NCI-H2081 (cell line): Measurements from ENCODE around the gene IL1RAPL2.
A peak's percentile ranks its signal among the peaks of the same experiment; 100 is the strongest.
"Not testable (repeated sequence)": the region's sequence is repeated elsewhere in the genome, so short reads cannot be mapped to it uniquely, and the experiment has no call there.

Experiments used
- DNase-seq, 2 experiments: peaks; one replicate each; lab custom pipeline; 2025; lab: John Stamatoyannopoulos, UW

The IL1RAPL2 gene

GRCh38 chrX:105703876-105704275 is 1137.9 kb downstream of the IL1RAPL2 start:
- DNase-seq = no peak

DNA sequence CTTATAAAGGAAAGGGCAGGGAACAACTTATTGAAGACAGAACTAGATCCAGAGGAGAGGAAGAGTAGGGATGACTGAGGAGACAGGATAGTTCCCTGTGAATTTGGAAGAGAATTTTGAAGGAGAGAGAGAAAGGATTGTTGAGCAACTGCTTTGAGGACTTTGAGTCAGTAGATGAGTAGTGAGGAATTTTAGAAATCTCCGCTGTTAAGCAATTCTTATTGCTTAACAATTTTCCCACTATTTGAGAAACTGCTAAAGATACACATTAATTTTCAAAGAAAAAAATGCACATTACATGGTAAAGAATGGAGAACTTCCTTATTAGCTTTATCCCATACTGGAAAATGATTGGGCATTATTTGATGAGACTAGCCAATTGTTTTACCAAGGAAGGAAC is 1140.0 kb downstream of the IL1RAPL2 start:
- no peak for DNase-seq

DNA sequence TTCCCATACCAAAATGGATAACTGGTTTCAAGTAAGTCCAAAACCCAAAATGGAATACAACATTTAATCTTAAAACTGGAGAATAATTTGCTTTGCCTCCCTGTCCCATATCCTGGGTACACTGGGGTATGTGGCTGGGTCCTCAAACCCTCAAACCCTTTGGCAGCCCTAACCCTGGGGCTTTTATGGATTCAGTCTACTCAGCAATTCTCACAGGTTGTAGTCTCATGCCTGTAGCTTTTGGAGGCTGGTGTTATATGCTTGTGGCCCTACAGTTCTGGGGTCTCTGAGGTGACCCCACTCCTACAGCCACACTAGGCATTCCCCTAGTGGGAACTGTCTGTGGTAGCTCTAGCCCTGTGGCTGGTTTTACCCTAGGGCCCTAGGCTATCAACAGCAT is 1145.8 kb downstream of the IL1RAPL2 start:
- DNase-seq = no peak

DNA sequence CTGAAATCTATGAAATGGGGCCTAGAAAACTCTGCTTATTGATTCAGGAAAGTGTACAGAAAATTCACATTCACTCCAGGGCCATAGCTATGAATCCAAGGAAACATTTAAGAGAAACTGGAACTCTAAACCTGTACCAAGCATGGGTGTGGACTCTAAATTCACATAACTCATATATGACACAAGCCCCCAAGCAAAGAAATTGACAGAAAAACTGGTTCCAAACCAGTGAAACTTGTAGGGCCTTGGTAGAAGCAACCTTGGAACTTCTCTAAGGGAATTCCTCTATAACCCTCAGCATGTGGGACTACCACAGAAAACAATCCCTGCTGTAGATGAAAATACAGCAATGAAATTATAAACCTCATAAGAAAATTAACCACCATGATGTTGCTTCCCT is 1149.7 kb downstream of the IL1RAPL2 start:
- no peak for DNase-seq

DNA sequence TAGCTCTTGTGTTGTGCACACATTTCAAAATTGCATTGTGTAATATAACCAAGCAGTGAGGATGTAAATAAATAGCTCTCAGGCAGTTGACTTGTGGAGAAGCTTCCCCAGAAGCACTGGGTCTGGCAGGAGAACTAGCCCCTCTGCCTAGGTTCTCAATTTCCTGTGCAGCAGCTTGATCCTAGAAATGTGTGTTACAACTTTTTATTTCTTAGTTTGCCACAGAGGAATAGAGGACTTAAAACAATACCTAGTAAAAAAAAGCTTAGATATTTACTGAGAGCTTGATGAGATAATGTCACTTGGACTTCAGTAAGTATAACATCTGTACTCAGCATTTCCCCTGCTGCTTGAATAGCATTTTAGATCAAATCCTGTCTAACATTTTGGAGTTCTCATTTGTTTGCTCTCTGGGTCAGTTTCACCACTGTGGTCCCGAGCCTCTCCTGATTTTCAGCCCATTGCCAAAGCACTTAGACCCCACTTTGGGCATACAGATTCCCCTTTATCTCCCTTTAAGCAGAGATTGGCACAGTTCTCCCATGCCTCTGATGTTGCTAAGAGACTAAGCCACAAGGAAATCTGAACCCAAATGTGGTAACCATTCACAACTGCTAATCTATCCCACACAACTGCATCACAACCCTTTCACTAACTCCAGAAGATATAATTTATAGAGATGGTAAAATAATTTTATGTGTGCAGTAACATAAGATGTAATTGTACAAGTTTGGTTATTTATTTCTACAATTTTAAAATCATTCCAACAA is 1158.2 kb downstream of the IL1RAPL2 start:
- no peak for DNase-seq

GRCh38 chrX:105725228-105725627 is 1159.2 kb downstream of the IL1RAPL2 start:
- DNase-seq = no peak

- DNase-seq = no peak
Measured at GRCh38 chrX:105738162-105738561, 1172.2 kb downstream of the IL1RAPL2 start.

DNA sequence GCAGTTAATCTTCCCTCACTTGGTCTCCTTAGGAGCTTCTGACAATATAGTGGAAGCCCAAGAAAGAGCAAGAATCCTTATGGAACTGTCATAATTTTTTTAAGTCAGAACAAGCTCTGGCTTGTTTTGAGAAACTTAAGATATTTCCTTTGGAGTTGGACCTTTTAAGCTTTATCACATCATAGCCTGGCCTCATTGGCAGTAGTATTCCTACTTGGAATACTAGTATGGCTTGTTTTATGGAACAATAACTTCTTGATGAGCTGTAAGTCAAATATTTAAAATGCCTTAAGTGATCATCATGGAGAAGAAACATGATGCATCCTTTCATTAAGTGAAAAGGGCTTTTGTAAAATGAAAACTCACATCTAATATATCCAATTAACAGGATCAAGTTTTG is 1178.3 kb downstream of the IL1RAPL2 start:
- DNase-seq = no peak

DNA sequence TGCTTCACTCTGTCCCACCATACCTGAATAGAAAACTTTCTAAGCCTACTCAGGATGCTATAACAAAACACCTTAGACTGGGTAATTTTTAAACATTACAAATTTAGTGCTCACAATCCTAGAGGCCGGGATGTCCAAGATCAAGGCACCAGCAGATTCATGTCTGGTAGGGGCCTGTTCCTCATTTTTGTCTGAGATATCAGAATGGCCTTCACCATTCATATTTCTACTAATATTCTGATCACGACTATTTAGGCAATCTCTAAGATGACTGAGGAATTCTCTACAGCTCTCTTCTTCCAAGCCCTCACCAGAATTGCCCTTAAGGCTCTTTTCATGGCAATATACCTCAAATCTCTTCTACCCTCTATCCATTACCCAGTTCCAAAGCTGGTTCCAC is 1178.9 kb downstream of the IL1RAPL2 start:
- DNase-seq = no peak

- no peak for DNase-seq
Measured at GRCh38 chrX:105745863-105746262, 1179.9 kb downstream of the IL1RAPL2 start.

DNA sequence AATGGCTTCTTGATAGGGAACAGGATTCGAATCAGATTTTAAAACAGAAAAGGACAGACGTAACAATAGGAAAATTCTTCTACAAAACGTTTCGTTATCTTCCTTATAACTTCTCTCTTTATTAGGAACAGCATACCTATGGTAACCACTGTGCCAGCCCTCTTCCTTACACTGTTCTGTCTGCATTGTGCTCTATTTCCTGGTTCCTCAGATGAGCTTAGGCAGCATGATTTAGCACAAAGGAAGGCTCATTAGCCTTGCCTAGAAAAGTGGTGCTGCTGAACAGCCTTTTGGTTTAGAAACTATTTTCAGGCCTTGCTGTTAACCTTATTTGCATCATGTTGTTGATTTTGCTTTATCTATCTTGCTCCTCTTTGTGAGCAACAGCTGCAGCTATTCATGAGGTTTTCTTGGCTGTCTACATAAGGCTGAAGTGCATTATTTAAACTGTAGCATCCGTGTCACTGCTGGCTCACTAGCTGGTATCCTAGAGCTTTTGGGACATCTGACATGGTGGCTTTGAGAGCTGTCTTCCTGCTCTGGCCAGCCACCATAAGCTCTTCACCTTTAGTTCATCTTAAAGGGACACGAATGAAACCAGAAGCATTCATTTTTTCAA is 1186.4 kb downstream of the IL1RAPL2 start:
- DNase-seq = peak in 1 of 2 experiments; percentile 41

- no peak for DNase-seq
Measured at GRCh38 chrX:105753411-105753810, 1187.4 kb downstream of the IL1RAPL2 start.

DNA sequence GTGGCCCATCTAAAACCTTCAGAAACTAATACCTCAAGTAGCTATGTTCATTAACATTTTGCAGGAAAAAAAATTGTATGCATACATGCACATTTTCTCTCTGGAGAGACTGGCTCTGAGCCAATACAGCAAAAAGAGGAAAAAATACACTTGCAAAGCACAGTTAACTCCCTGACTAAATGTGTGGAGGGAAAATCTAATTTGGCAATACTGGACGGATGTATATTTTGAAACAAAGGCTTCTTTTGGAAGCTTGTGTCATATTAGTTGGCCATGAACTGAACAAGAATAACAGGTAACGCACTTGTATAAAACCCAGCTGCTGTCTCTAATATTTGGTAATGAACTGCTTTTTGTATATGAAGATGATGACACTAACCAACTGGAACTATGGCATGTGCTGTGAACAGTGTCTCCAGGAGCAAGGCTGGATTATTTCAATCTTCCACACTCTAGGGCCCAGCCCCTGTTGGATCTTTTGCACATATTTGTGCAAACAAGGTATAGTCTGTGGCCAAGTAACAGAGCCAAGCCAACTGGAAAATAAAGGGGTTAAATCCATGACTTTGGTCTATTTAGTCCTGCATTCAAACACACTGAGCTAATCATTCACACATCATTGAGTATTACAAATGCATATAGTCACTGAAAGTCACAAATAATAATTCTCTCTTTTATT is 1188.4 kb downstream of the IL1RAPL2 start:
- DNase-seq = no peak

- DNase-seq = no peak
Measured at GRCh38 chrX:105755109-105755508, 1189.1 kb downstream of the IL1RAPL2 start.

DNA sequence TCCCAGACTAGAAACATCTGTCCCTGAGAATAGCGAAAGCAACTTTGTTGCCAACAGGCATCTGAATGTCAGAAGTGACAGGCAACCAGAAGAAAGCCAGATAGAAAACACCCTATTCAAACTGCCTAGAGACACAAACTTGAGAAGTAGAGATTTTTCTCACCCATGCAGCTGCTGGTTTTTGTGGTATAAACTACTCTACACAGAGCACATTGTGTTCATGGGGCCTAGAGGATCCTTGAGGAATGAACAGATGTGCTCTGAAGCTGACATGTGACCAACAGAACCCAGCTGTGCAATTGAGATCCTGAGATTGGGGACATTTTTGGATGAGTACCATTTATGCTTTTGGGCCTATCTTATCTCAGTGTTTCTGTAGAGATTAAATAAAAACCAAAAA is 1192.8 kb downstream of the IL1RAPL2 start:
- DNase-seq = no peak

DNA sequence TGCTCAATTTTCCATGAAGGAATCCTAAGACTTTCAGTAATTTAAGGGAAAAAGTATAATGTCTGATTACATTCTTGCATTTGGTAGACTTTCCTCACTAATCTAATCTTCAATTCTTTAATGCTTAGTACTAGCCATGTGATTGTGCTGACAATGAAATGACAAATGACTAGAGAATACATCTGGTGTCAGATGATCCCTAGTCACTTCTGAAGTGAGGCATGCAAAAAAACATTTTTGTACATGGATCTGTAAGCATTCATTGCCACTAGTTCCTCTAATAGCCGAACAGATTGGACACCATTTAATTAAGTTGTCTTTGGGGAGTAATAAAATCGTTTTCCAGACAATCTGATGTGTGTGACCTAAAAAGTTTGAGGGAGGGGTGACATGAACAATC is 1193.6 kb downstream of the IL1RAPL2 start:
- no peak for DNase-seq

DNA sequence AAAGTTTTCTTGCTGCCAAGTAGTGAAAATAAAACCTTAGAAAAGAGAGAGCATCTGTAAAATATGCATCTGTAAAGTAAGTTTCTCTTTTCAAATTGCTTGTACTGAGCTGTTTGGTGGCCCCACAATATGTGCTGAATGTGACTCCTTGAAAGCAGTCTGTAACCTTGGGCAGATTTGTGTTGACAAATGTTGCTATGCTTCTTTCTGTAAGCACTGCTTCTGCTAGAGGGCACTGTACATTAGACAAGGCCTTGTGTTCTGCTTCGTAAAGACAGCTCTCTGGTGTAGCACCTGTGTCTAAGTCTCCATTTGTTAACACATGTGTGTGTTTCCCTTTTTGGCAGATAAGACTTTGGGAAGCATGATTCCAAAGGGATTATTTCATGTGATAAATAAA is 1199.7 kb downstream of the IL1RAPL2 start:
- DNase-seq = no peak

DNA sequence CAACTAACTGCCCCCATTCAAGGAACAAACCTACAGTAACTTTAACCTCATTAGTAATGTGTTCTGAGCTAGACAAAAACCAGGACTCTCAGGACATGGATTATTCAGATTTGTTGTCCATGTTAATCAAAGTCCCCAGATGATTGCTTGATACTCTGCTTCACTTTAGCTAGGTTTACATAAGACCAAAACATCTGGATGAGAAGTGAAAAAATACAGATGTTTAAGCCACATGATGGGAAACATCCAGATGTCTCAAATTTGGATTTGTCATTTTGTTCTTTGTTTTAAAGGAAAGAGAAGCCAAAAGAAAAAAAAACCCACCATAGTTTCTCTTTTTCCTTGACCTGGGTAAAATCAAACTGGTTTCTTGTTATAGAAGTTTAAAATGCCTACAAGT is 1207.8 kb downstream of the IL1RAPL2 start:
- DNase-seq = no peak

DNA sequence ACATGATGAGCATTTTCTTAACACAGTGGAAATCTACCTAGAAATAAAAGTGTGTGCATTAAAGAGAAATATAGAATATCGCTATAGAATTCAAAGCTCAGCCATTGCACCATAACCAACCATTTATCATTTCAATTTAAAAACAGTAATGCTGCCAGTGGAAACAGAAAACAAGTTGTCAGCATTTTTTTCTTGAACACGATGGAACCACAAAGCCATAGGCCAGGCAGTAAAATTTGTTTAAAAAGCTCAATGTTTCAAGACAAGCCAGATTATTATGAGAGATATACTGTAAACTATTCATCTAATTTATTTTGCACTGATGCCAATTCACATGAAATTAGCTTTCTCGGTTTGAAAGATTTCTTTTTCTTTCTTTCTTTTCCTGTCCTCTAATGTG is 1209.7 kb downstream of the IL1RAPL2 start:
- DNase-seq = no peak

GRCh38 chrX:105781804-105782203 is 1215.8 kb downstream of the IL1RAPL2 start:
- no peak for DNase-seq

- DNase-seq = not testable (repeated sequence)
Measured at GRCh38 chrX:105796877-105797276, 1230.9 kb downstream of the IL1RAPL2 start.

DNA sequence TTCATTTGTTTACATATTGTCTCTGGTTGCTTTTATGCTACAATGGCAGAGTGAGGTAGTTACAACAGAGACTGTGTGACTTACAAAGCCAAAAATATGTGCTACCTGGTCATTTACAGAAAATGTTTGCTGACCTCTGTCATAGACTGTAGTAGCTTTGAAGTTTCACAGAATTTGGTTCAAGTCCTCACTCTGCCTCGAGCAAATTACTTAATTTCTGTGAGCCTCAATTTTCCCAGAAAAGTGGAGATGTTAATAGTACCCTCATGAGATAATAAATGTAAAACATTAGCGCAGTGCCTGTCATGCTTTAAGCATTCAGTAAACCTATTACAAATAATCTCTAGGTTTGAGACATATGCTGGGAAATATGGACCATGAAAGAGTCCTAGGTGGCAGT is 1237.9 kb downstream of the IL1RAPL2 start:
- no peak for DNase-seq

- DNase-seq = not testable (repeated sequence)
Measured at GRCh38 chrX:105805655-105806054, 1239.7 kb downstream of the IL1RAPL2 start.
